ENCODE measurements around the gene KCTD16.

The KCTD16 gene

GRCh38 chr5:144167998-144168397, 2.7 kb upstream of the KCTD16 start:
- no peak for DNase-seq

- no peak for DNase-seq
Observed at GRCh38 chr5:144169904-144170275, 783 bp upstream of the KCTD16 start.

- no peak for DNase-seq
Observed at GRCh38 chr5:144173766-144174165, 3.1 kb downstream of the KCTD16 start.

GRCh38 chr5:144177548-144177947, 6.9 kb downstream of the KCTD16 start:
- no peak for DNase-seq

GRCh38 chr5:144179226-144179625, 8.6 kb downstream of the KCTD16 start:
- DNase-seq: no peak

- DNase-seq: no peak
Observed at GRCh38 chr5:144183254-144183889, 12.7 kb downstream of the KCTD16 start.

- DNase-seq: peak; percentile 29
Observed at GRCh38 chr5:144187699-144188294, 17.1 kb downstream of the KCTD16 start.

GRCh38 chr5:144189800-144190429, 19.2 kb downstream of the KCTD16 start:
- DNase-seq: no peak

- DNase-seq: no peak
Observed at GRCh38 chr5:144191531-144191930, 20.9 kb downstream of the KCTD16 start.

GRCh38 chr5:144191998-144192397, 21.3 kb downstream of the KCTD16 start:
- DNase-seq: no peak

- no peak for DNase-seq
Observed at GRCh38 chr5:144192661-144193060, 22.0 kb downstream of the KCTD16 start.

GRCh38 chr5:144194144-144194543, 23.5 kb downstream of the KCTD16 start:
- DNase-seq: no peak

GRCh38 chr5:144195448-144195847, 24.8 kb downstream of the KCTD16 start:
- DNase-seq: no peak

GRCh38 chr5:144196612-144197011, 25.9 kb downstream of the KCTD16 start:
- DNase-seq: no peak

GRCh38 chr5:144198386-144198785, 27.7 kb downstream of the KCTD16 start:
- no peak for DNase-seq

GRCh38 chr5:144201588-144201987, 30.9 kb downstream of the KCTD16 start:
- DNase-seq: no peak

- DNase-seq: no peak
Observed at GRCh38 chr5:144202072-144202471, 31.4 kb downstream of the KCTD16 start.

- DNase-seq: no peak
Observed at GRCh38 chr5:144202726-144203125, 32.1 kb downstream of the KCTD16 start.

GRCh38 chr5:144203750-144204596, 33.3 kb downstream of the KCTD16 start:
- peak; percentile 49 for DNase-seq

GRCh38 chr5:144205141-144205551, 34.5 kb downstream of the KCTD16 start:
- DNase-seq: peak; percentile 52

GRCh38 chr5:144206141-144206540, 35.5 kb downstream of the KCTD16 start:
- DNase-seq: no peak

- no peak for DNase-seq
Observed at GRCh38 chr5:144207875-144208444, 37.3 kb downstream of the KCTD16 start.

GRCh38 chr5:144209361-144209760, 38.7 kb downstream of the KCTD16 start:
- peak; percentile 44 for DNase-seq

Data from NCI-H1105 (cell line).